ENCODE measurements around the gene ZNF48. TPM values are rescaled to one million over a fixed set of nuclear protein-coding genes. Genes with fewer than 3 reads are reported as not detected.

Gene ZNF48
- total and polyA plus RNA-seq, 9 donors: 2.7 to 9.8 (median 6.6) TPM

DNA sequence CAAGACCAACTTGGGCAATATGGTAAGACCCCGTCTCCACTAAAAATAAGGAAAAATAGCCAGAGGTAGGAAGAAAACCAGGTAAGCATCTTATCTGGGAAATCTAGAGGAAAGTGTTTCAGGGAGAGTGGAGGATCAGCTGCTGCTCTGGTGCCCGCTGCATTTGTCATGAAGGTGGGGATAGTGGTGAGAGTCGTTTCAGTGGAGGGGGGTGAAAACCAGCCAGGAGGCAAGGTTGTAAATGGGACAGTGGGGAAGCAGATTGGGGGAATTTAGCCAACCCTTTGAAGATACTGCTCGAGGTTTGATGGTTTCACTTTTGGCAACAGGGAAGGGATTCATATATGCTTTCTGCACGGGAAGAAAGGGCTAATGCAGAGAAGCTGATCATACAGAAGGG, 25.8 kb downstream of the ZNF48 start:
- TF ChIP-seq POLR2A (IDR thresholded peaks at IDR 0.05) (no peak), EP300 (IDR thresholded peaks at IDR 0.05) (no peak)
- TF ChIP-seq, protein P1, sequence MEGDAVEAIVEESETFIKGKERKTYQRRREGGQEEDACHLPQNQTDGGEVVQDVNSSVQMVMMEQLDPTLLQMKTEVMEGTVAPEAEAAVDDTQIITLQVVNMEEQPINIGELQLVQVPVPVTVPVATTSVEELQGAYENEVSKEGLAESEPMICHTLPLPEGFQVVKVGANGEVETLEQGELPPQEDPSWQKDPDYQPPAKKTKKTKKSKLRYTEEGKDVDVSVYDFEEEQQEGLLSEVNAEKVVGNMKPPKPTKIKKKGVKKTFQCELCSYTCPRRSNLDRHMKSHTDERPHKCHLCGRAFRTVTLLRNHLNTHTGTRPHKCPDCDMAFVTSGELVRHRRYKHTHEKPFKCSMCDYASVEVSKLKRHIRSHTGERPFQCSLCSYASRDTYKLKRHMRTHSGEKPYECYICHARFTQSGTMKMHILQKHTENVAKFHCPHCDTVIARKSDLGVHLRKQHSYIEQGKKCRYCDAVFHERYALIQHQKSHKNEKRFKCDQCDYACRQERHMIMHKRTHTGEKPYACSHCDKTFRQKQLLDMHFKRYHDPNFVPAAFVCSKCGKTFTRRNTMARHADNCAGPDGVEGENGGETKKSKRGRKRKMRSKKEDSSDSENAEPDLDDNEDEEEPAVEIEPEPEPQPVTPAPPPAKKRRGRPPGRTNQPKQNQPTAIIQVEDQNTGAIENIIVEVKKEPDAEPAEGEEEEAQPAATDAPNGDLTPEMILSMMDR (IDR thresholded peaks at IDR 0.05): no peak
- WGBS, 3 donors: 60 to 70% (median 63%) methylated on average over 5 of the region's 5 CpGs
- intact Hi-C loops (cut with DNase I): loop anchor here in 2 of 4 donors (10.0 kb wide), 2 partner anchors 134 to 204 kb away; partner anchors contain the start of gene ZNF764 (in 1 of the 2)

DNA sequence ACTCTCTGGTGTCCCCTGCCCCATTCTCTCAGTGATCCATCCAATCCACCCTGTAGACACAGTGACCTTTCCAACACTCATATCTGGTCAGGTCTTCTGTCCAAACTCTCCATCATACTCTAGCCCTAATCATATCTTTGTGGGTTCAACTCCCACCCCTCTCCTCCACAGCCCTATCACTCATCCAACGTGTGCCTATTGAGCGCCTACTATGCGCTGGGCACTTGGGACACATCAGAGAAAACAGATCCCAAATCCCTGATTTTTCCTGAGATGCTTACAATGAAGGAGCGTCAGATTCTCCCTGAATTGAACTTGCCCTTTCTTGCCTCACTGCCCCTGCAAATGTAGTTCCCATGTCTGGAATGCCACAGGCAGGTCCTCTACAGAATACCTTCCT, 32.8 kb downstream of the ZNF48 start:
- TF ChIP-seq EP300 (IDR thresholded peaks at IDR 0.05): no peak
- TF ChIP-seq, protein P1 (IDR thresholded peaks at IDR 0.05): no peak
- TF ChIP-seq POLR2A (IDR thresholded peaks at IDR 0.05): no peak
- Histone ChIP-seq H3K36me3 (no peaks in the 10 kb centered on the region), H3K4me1 (ENCODE audit: insufficient read depth) (peaks cover 7% of the 10 kb centered on the region), H3K9me3 (no peaks in the 10 kb centered on the region), H3K27ac (no peak overlapping the region), H3K4me3 (no peak overlapping the region), H3K27me3 (no peaks in the 10 kb centered on the region)
- intact Hi-C loops (cut with DNase I): loop anchor here in 2 of 4 donors (10.0 kb wide), 2 partner anchors 127 to 197 kb away; partner anchors contain the start of gene ZNF764 (in 1 of the 2)
- 83 to 87% (median 84%) methylated on average over 4 of the region's 4 CpGs for WGBS, 3 donors
- no peak for DNase-seq

More for the DNA sequence above, 25.8 kb downstream of the ZNF48 start:
- no peak overlapping the region for H3K27ac ChIP-seq
- DNase-seq: no peak
- peaks cover 5% of the 10 kb centered on the region for H3K4me1 ChIP-seq (ENCODE audit: insufficient read depth)
- H3K27me3 ChIP-seq: no peaks in the 10 kb centered on the region
- no peaks in the 10 kb centered on the region for H3K9me3 ChIP-seq
- H3K4me3 ChIP-seq: no peak overlapping the region
- no peaks in the 10 kb centered on the region for H3K36me3 ChIP-seq

DNA sequence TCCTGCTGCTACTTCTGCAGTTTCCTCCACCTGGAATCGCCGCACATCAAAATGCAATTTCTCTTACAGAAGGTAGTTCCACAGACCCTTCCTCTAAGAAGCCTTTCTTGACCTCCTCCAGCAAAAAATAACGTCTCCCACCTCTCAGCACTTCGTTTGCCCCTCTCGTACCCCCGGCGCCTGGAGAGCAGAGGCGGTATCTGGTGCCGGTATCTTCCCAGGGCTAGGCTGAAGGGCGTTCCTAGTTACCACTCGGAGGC, 34.1 kb downstream of the ZNF48 start:
- Histone ChIP-seq H3K9me3 (no peaks in the 10 kb centered on the region), H3K27ac (peak overlapping the region in 1 of 2 donors; percentile 71), H3K27me3 (no peaks in the 10 kb centered on the region), H3K36me3 (no peaks in the 10 kb centered on the region), H3K4me1 (ENCODE audit: insufficient read depth) (peaks cover 7% of the 10 kb centered on the region), H3K4me3 (peak overlapping the region; percentile 57)
- DNase-seq: no peak
- TF ChIP-seq, protein P1 (IDR thresholded peaks at IDR 0.05): no peak
- TF ChIP-seq EP300 (IDR thresholded peaks at IDR 0.05) (no peak), POLR2A (IDR thresholded peaks at IDR 0.05) (no peak)
- 1 to 2% (median 1%) methylated on average over 11 of the region's 11 CpGs for WGBS, 3 donors
- intact Hi-C loops (cut with DNase I): loop anchor here in 2 of 4 donors (10.0 kb wide), 2 partner anchors 125 to 195 kb away; partner anchors contain the start of gene ZNF764 (in 1 of the 2)

DNA sequence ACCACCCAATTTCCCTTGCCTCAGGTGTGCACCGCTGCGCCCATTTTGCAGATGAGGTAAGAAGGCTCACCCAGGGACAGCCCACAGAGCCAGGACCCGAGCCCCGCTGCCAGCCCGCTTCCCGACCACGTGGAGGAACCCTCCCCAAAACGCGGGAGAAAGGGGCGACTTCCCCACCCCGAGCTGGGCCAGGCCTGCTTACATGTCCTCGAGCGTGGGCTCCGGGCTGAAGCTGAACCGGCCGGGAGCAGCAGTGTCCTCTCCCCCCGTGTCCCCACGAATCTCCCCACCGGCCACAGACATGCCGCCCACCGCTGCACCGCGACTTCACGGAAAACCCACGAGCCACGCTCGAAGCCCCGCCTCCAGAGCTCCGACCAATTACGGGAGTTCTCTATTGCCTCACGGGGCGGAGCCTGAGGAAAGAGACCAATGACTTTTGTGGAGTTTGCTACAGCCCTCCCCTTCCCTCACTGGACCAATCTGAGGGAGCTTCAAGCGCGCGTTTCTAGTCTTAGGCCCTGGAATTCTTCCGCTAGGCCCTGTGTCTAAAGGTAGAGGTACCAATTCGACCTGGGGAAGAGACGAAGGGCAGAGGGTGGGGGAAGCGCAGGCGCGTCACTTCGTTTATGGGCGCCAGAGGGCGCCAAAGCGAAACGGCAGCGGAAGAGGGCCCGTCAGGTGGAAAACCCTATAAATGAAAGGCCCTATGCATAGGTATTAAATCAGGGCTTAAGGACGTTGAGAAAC, 34.6 kb downstream of the ZNF48 start, which contains the start of gene DCTPP1:
Gene DCTPP1 (minus strand): TSS at position 353 of the 750 bp plus-strand sequence. CDS start 50 bp downstream, at position 303.
- TF ChIP-seq, protein P1 (IDR thresholded peaks at IDR 0.05): peak; percentile 61 to 91 (median 83)
- no peak for TF ChIP-seq EP300 (IDR thresholded peaks at IDR 0.05)
- TF ChIP-seq POLR2A (IDR thresholded peaks at IDR 0.05): peak; percentile 22
- WGBS, 3 donors: 0 to 1% (median 0%) methylated on average over 37 to 49 of the region's 49 CpGs
- intact Hi-C loops (cut with DNase I): loop anchor here in 3 of 4 donors (10.0 kb wide), 3 partner anchors 95 to 195 kb away; partner anchors contain the start of genes ZNF764 (in 1 of the 3) and ZNF768 (in 1 of the 3)
- Histone ChIP-seq H3K4me1 (ENCODE audit: insufficient read depth) (peaks cover 7% of the 10 kb centered on the region), H3K36me3 (no peaks in the 10 kb centered on the region), H3K4me3 (peak within 1 kb of the TSS; percentile 57), H3K27ac (peak within 1 kb of the TSS in 1 of 2 donors; percentile 71), H3K27me3 (no peaks in the 10 kb centered on the region), H3K9me3 (no peaks in the 10 kb centered on the region)
- DNase-seq: peak; percentile 92 to 97 (median 94)

All from ovary (tissue), 9 donors.